Activated CD4-positive, alpha-beta T cell treated with anti-CD3 and anti-CD28 coated beads, Interleukin-2, amount 50 U/mL, for 24 hours (primary cell): Measurements from ENCODE around the gene IVD.

Source experiments
- DNase-seq, 2 donors: peaks; one replicate each; pipeline ENCODE4 v3.0.0-alpha.2; 2020; ENCODE audit warnings: low read depth in 1 of 2, low spot score in 1 of 2

The IVD gene

DNA sequence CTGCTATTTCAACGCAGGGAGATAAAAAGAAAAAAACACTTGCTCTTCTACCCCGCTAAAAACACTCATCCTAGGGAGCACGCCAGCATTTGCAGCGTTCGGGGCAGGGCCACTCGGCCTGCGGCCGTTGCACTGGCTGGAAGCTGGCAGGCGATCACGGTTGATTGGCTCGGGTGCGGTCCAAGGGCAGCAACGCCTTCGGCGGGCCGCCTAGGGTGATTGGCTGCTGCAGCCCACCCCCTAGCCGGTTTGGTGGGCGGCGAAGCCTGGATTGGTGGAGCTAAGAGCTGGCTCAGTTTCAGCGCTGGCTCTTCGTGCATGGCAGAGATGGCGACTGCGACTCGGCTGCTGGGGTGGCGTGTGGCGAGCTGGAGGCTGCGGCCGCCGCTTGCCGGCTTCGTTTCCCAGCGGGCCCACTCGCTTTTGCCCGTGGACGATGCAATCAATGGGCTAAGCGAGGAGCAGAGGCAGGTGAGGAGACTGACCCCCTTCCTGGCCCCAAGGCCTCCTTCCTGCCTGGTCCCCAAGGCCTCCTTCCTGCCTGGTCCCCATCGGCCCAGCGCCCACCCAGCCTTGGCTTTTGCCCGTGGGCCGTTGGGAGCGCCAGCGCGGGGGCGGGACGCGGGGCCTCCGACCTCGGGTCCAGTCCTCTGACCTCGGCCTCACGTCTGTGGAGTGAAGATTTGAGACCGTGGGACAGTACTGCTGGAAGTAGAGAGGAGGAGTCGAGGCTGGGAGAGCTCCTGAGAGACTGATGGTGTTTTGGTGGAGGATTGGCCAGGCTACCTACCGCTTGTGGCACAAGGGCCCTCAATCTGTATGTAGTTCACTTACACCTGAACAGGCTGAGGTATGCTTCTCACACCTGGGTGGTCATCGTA, at the start of gene IVD:
Gene IVD, plus strand, starts transcription at position 295 of the 881 bp plus-strand sequence. Its CDS starts 33 bp downstream, at position 328.
- DNase-seq, result peak; percentile 75 to 90

DNA sequence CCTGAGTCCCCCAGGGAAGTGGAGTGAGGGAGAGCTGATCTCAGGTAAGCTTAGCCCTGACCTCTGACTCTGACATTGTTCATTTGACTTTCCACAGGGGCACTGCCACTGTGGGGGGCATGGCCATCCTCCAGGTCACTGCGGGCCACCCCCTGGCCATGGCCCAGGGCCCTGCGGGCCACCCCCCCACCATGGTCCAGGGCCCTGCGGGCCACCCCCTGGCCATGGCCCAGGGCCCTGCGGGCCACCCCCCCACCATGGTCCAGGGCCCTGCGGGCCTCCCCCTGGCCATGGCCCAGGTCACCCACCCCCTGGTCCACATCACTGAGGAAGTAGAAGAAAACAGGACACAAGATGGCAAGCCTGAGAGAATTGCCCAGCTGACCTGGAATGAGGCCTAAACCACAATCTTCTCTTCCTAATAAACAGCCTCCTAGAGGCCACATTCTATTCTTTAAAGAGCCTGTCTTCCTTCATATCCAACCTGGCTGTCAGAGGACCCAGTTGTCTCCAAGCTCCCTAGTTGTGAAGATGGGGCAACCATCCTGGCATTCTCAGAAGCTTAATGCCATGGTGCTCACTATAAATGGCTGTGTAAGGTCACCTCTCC, 49.5 kb upstream of the IVD start:
- no peak for DNase-seq

DNA sequence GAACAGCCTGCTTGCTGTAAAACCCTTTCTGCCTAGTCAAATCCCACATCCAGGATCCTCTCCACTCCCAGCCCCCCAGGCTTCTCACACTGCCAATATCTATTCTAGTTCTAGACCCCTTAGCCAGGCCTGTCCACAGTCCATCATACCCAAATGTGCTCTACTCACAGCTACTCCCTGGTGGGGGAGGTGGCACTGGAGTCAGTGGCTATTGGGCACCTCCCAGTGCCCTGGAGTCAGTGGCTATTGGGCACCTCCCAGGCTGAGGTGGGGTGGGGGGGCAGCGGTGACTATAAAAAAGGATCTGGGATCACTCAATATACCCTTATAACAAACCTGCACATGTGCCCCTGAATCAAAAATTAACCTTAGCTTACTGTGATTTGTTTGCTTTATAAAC, 48.3 kb upstream of the IVD start:
- DNase-seq, result no peak

DNA sequence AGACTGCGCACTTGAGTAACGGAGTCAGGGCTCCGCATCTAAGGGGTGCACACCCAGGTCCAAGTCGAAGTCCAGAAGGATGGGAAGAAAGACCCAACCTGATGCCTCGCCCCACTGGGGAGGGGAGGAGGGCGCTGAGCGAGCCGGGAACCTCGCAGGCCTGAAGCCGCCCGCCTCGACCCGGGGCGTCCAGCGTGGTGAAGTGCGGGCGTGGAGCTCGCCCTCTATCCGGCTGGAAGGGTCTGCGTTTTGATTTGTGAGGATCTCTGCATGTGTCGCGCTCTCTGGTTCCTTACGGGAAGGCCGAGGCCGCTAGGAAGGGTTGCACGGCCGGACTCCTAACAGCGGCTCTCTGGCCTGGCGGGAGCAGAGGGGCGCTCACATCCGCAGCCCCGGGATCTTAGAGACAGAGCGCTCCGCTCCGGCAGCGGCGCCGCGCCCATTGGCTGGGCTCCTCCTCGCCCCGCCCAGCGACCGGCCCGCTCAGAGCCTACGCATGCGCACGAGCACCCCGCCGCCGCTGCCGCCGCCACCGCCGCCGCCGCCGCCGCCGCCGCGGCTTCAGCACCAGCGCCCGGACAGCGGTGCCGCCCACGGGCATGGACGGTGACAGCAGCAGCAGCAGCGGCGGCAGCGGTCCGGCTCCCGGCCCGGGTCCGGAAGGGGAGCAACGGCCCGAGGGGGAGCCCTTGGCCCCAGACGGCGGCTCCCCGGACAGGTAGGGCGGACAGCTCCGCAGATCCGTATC, 47.7 kb upstream of the IVD start, which contains the start of gene DISP2:
Gene DISP2, plus strand, starts transcription at position 497 of the 748 bp plus-strand sequence. Its CDS starts 103 bp downstream, at position 600.
- DNase-seq, result peak; percentile 79 to 83

DNA sequence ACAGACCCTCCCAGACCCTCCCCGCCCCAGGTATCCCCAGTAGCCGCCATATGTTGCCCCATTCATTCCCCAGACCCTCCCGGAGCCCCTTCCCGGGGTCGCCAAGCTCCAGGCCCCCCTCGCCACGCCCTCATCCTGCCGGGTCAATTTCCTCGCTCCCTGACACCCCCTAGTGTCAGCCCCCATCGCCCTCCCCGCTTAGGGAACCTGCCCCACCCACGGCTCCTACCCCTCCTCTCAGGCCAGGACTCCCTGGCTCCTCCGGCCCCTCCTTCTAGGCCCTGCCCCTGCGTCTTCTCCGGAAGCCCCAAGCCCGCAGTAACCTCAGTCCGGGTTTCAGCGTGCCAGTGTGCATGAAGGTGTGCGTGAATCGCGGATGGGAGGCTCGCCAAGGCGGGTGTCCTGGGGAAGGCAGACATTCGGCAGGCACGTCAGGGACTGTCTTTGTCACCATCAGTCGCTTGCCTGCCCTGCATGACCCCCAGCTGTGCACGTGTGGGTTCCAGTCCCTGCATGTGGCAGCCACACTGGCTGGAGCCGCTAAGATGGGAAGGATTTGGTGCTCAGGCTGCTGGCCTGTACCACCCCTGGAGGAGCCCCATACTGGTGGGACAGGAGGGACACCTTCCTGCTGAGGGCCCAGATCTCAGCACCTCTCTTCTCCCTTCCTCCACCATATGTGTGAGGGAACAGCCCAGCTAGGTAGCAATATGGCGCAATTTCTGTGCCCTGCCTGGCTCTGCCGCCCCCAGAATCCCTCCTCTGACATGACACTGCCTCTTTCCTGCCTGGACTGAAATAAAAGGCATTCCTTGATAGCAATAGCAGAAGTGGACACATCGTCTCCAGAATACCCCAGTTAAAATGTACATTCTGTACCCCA, 46.9 kb upstream of the IVD start:
- DNase-seq, result no peak

DNA sequence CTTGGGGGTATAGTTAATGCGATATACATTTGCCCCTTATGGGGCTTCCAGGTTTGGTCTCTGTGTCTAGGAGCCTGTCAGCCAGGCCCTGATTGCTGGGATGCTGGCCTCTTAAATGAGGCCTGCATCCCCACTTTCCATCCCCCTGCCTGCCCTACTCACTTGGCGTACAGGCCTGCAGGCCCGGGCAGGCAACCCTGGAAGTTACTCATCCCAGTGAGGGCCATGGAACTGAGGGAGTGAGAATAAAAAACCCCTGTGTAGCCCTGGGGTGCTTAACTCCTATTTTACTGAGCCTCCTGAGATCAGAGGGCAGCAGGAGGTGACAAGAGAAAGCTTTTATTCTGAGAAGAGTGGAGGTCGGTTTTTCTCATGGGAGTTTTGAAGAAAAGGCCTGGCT, 45.6 kb upstream of the IVD start:
- DNase-seq, result no peak

DNA sequence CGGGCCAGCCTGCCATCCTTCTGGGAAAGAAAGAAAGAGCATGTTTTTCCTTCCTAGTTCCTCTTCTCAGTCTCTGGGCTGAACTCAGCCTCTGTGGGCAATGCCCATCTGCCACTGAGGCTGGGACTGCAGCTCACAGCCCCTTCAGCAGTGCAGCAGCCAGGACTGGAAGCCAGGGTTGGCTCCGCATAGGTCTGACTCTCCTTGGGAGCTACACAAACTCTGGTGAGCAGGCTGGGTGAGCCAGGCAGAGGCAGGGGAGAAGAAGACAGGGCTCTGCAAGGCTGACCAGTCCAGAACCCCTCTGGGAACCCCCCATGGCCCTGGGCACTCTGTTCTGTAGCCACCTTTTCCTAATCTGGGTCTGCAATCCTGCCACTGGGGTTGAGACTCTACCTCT, 44.0 kb upstream of the IVD start:
- no peak for DNase-seq

DNA sequence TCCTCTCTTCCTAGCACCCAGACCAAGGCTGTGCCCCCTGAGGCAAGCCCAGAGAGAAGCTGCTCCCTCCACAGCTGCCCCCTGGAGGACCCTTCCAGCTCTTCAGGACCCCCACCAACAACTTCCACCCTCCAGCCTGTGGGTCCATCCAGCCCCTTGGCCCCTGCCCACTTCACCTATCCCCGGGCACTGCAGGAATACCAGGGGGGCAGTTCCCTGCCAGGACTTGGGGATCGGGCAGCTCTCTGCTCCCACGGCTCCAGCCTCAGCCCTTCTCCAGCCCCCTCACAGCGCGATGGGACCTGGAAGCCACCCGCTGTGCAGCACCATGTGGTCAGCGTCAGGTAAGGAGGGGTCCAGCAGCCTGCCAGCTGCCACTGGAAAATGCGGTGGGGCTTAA, 42.0 kb upstream of the IVD start:
- DNase-seq, result no peak

DNA sequence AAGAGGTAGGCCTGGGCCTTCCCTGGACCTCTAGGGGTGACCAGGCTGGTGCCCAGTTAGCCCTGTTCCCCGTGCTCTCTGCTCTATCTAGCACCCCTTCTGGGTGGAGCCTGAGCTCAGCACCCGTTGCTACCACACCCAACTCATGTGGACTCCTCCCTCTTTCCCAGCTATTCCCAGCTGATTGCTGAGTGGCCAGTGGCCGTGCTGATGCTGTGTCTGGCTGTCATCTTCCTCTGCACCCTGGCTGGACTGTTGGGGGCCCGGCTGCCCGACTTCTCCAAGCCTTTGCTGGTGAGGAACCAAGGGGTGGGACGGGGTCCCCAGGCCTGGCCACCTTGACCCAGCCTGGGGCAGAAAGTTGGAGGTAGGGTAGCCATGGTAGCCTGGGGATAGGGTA, 41.3 kb upstream of the IVD start:
- DNase-seq, result no peak

DNA sequence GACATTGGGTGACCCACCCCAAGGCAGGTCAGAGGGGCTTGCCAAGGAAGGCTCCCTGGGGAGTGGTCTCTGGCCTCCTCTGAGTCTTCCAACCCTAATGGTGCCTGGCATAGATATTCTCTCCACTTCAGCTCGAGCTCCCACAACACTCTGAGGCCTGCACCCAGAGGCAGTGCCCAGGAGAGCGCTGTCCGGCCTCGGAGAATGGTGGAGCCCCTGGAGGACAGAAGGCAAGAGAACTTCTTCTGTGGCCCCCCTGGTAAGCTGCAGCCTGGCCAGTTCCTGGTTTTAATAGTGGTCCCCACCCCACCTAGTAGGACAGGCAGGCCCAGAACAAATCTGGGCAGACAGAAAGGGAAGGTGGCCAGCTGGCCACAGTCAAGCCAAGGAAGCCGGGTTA, 40.6 kb upstream of the IVD start:
- no peak for DNase-seq

DNA sequence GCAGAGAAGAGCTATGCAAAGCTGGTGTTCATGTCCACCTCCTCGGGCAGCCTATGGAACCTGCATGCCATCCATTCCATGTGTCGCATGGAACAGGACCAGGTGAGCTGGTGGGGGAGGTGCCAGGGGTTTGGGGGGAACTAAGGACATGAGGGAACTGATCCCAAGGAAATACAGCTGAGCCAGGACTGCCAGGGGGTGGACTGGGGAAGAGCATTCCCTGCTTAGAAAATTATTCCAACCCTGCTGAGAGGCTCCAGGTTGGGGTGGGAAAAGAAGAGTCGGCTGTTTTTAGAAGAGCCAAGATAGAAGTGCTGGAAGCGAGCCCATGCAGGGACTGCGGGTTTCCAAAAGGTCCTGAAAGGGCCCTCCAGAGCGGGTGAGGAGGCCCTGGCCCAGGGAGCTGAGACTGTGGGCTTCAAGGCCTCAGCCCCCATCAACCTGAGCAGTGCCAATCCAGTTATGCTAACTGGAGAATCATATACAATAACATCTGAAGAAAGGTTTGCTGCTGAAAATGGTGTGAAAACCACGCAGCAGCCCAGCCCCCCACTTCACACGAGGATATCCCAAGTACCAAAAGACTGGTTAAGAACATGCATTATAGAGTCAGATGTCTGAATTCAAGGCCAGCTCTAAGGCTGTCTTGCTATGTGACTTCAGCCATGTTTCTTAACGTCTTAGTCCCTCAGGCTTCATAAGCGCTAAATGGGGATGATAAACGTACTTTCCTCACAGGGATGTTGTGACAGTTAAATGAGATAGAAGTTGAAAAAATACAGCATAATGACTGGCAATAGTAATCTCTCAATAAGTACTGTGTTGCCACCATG, 39.8 kb upstream of the IVD start:
- DNase-seq, result no peak

DNA sequence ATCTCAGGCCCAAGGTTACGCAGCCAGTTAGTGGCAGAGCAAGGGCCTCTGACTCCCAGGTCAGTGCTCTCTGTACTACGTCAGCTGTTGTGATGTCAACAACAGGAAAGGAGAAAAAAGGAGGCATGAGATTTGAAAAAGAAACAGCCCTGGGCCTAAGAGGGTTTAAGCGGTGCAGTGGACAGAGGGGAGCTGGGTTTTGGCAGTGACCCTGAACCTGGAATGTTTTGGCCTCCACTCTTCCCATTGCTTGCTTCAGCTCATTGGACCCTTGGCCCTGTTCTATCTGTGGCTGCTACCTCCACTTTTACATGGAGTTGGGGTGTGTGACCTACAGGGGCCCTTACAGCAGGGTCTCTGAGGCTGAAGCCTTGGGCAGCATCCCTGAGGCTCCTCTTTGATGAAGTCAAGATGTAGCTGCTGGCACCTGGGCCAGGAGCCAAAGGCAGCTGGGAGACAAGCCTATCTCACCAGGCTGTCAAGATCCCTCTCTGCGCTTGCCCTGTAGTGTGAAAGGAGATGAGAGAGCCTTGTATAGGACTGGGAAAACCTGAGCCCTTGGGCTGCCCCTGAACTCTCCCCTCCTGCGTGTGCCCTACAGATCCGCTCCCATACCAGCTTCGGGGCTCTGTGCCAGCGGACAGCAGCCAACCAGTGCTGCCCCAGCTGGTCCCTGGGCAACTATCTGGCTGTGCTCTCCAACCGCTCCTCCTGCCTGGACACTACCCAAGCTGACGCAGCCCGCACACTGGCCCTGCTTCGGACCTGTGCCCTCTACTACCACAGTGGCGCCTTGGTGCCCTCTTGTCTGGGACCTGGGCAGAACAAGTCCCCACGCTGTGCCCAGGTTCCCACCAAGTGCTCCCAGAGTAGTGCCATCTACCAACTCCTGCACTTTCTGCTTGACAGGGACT, 38.9 kb upstream of the IVD start:
- no peak for DNase-seq

DNA sequence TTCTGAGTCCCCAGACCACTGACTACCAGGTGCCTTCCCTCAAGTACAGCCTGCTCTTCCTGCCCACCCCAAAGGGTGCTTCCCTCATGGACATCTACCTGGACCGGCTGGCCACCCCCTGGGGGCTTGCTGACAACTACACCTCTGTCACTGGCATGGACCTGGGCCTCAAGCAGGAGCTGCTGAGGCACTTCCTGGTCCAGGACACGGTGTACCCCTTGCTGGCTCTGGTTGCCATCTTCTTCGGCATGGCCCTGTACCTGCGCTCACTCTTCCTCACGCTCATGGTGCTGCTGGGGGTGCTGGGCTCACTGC, 38.3 kb upstream of the IVD start:
- no peak for DNase-seq

DNA sequence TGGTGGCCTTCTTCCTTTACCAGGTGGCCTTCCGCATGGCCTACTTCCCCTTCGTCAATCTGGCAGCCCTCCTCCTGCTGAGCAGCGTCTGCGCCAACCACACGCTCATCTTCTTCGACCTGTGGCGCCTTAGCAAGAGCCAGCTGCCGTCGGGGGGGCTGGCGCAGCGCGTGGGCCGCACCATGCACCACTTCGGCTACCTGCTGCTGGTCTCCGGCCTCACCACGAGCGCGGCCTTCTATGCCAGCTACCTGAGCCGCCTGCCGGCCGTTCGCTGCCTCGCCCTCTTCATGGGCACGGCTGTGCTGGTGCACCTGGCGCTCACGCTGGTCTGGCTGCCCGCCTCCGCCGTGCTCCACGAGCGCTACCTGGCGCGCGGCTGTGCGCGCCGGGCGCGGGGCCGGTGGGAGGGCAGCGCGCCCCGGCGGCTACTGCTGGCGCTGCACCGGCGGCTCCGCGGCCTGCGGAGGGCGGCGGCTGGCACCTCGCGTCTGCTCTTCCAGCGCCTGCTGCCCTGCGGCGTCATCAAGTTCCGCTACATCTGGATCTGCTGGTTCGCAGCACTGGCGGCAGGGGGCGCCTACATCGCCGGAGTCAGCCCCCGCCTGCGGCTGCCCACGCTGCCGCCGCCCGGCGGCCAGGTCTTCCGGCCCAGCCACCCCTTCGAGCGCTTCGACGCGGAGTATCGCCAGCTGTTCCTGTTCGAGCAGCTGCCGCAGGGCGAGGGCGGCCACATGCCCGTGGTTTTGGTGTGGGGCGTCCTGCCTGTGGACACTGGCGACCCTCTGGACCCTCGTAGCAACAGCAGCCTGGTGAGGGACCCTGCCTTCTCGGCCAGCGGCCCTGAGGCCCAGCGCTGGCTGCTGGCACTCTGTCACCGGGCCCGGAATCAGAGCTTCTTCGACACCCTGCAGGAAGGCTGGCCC, 37.6 kb upstream of the IVD start:
- peak; percentile 63 to 71 for DNase-seq

DNA sequence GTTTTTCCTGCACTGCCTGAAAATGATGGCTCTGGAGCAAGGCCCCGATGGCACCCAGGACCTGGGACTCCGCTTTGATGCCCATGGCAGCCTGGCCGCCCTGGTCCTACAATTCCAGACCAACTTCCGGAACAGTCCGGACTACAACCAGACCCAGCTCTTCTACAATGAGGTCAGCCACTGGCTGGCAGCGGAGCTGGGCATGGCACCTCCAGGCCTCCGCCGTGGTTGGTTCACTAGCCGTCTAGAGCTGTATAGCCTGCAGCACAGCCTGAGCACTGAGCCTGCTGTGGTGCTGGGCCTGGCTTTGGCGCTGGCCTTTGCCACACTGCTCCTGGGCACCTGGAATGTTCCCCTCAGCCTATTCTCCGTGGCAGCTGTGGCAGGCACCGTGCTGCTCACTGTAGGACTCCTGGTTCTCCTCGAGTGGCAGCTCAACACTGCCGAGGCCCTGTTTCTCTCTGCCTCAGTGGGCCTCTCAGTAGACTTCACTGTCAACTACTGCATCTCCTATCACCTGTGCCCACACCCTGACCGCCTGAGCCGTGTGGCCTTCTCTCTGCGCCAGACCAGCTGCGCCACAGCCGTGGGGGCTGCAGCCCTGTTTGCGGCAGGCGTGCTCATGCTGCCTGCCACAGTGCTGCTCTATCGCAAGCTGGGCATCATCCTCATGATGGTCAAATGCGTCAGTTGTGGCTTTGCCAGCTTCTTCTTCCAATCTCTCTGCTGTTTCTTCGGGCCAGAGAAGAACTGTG, 36.7 kb upstream of the IVD start:
- no peak for DNase-seq

DNA sequence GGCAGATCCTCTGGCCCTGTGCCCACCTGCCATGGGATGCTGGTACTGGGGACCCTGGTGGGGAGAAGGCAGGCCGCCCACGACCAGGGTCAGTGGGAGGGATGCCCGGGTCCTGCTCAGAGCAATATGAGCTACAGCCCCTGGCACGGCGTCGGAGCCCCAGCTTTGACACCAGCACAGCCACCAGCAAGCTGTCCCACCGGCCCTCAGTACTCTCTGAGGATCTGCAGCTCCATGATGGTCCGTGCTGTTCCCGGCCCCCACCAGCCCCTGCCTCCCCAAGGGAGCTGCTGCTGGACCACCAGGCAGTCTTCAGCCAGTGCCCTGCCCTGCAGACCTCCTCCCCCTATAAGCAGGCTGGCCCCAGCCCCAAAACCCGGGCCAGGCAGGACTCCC, 36.1 kb upstream of the IVD start:
- DNase-seq, result no peak

DNA sequence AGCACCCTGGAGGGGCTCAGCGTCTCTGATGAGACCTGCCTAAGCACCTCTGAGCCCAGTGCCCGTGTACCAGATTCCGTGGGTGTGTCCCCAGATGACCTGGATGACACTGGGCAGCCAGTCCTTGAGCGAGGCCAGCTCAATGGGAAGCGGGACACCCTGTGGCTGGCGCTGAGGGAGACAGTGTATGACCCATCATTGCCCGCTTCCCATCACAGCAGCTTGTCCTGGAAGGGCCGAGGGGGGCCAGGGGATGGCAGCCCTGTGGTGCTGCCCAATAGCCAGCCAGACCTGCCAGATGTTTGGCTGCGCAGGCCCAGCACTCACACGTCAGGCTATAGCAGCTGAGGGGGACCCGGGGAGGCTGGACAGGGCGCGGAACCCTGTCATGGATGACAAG, 35.6 kb upstream of the IVD start:
- no peak for DNase-seq
